GM12878 (cell line): ENCODE results near the gene LTB. TPM values are rescaled to one million over a fixed set of nuclear protein-coding genes. Genes with fewer than 3 reads are reported as not detected.

Experiments used
- ATAC-seq: fragments of 200-7000 bp; cut with Tn5 transposase; 3 replicates; pipeline ENCODE4 v1.9.1; 2020; ENCODE audit warnings: mild to moderate bottlenecking, moderate library complexity
- BruUV-seq: library from RNA; stranded (reverse); fragments of 400-500 nt; replicated peaks from 2 replicates; lab custom pipeline; 2021; lab: Mats Ljungman, UMichigan
- CTCF ChIA-PET: fragments of 300-600 bp; sonication (Branson Sonifier 250); formaldehyde crosslinking; extraction: SDS; loops from one replicate; lab custom pipeline; 2021; ENCODE audit warnings: inconsistent platforms; lab: Yijun Ruan, JAX
- POLR2A ChIA-PET: fragments of 350-600 bp; formaldehyde crosslinking; extraction: SDS; loops from one replicate; lab custom pipeline; 2021; ENCODE audit warnings: inconsistent platforms; lab: Charles Lee
- RAD21 ChIA-PET: fragments of 300-600 bp; sonication (Branson Sonifier 250); formaldehyde crosslinking; loops from one replicate; lab custom pipeline; 2023; ENCODE audit warnings: antibody characterized with exemption; ENCODE audit not compliant: unreplicated experiment; lab: Charles Lee
- SMC1A ChIA-PET: fragments of 300-600 bp; sonication (Branson Sonifier 250); formaldehyde crosslinking; loops from one replicate; lab custom pipeline; 2023; ENCODE audit not compliant: unreplicated experiment, uncharacterized antibody; lab: Charles Lee
- DNase-seq: peaks from one replicate; pipeline ENCODE4 v3.0.0-alpha.2; 2011; ENCODE audit warnings: low read depth, low spot score
- FAIRE-seq: peaks from 3 replicates; lab custom pipeline; 2011; peaks lifted over from hg19 to GRCh38; lab: Jason Lieb, UNC
- H2AFZ ChIP-seq: 2 replicates; pipeline ENCODE4 v1.6.0; 2011; ENCODE audit warnings: low read depth, low read length, control low read depth; ENCODE audit not compliant: control insufficient read depth
- H3K27ac ChIP-seq: 2 replicates; pipeline ENCODE4 v1.5.1; 2011; ENCODE audit warnings: control low read depth; ENCODE audit not compliant: control insufficient read depth, insufficient read depth
- H3K27me3 ChIP-seq, 2 experiments: replicated peaks in 1 of 2; 2 replicates each; pipeline versions ENCODE4 v1.6.0 to v1.6.1; 2011; ENCODE audit warnings: low read length in 1 of 2; ENCODE audit not compliant: control insufficient read depth in 2 of 2, insufficient read depth in 2 of 2
- H3K36me3 ChIP-seq, 2 experiments: 2 replicates each; pipeline ENCODE4 v1.5.1; 2011; ENCODE audit warnings: low read length in 1 of 2; ENCODE audit not compliant: control insufficient read depth in 2 of 2, insufficient read depth in 2 of 2
- H3K4me1 ChIP-seq: 2 replicates; pipeline ENCODE4 v1.6.1; 2011; ENCODE audit warnings: mild to moderate bottlenecking, low read length, moderate library complexity, mixed read lengths; ENCODE audit not compliant: control insufficient read depth, insufficient read depth
- H3K4me2 ChIP-seq: 2 replicates; pipeline ENCODE4 v1.6.0; 2011; ENCODE audit warnings: control low read depth; ENCODE audit not compliant: control insufficient read depth, insufficient read depth
- H3K4me3 ChIP-seq: fragments of 200-600 bp; sonication (generic); 2 replicates; pipeline ENCODE4 v1.5.1; 2016
- H3K79me2 ChIP-seq: 2 replicates; pipeline ENCODE4 v1.6.0; 2011; ENCODE audit warnings: low read length; ENCODE audit not compliant: control insufficient read depth, insufficient read depth
- H3K9ac ChIP-seq: 2 replicates; pipeline ENCODE4 v1.8.0; 2011; ENCODE audit warnings: low read length, control low read depth, mixed read lengths; ENCODE audit not compliant: control insufficient read depth, insufficient read depth
- H3K9me3 ChIP-seq: replicated peaks from 3 replicates; pipeline ENCODE4 v1.5.1; 2011; ENCODE audit warnings: mild to moderate bottlenecking, low read length; ENCODE audit not compliant: control insufficient read depth, insufficient read depth
- H4K20me1 ChIP-seq: 2 replicates; pipeline ENCODE4 v1.6.0; 2011; ENCODE audit not compliant: control insufficient read depth, insufficient read depth
- CBFB ChIP-seq: IDR thresholded peaks from 2 replicates; pipeline ENCODE4 v1.6.1; 2016; ENCODE audit warnings: antibody characterized with exemption, low read depth
- WGBS: methylation state at CpG from one replicate; pipeline ENCODE4 v1.1.6; 2016; ENCODE audit warnings: low lambda C conversion rate; ENCODE audit not compliant: insufficient replicate concordance, insufficient coverage; ENCODE audit errors: missing lambda C conversion rate; 5-methylcytosine and 5-hydroxymethylcytosine counted together
- in situ Hi-C: fragments of 300-500 bp; cut with MboI; formaldehyde crosslinking; loops from 9 replicates; pipeline ENCODE4 v1.14.3; 2018; ENCODE audit warnings: mixed read lengths
- intact Hi-C: fragments of 100-400 bp; cut with micrococcal nuclease; formaldehyde crosslinking; loops from one replicate; pipeline ENCODE4 v1.14.2; 2022; ENCODE audit not compliant: unreplicated experiment
- polyA plus RNA-seq, 11 experiments: library from polyadenylated mRNA; depleted of rRNA in 4 of 11; unstranded in 6 of 11; stranded (reverse) in 5 of 11; fragments of >200 nt; fragmentation: Nextera tagmentation in 4 of 11; fragmentation: Illumina TruSeq in 1 of 11; extraction: Ambion mirVana in 4 of 11; extraction: Trizol in 1 of 11; gene quantifications; 1 replicate in 1 of 11; 2 replicates in 10 of 11; pipeline versions ENCODE4 v1.2.1 to v1.2.3, GENCODE V29; 2011 to 2016; ENCODE audit warnings: inconsistent platforms in 2 of 11, missing spikeins in 2 of 11, low read depth in 1 of 11
- total RNA-seq, 4 experiments: library from RNA; depleted of rRNA in 3 of 4; stranded (reverse); fragments of >200 nt in 3 of 4; fragmentation: Illumina TruSeq in 1 of 4; extraction: Trizol in 1 of 4; gene quantifications; 2 replicates each; pipeline versions ENCODE4 v1.2.1 to v1.2.3, GENCODE V29; 2013 to 2021
- TF ChIP-seq, protein P1 (sequence below), 3 experiments: IDR thresholded peaks in 2 of 3; conservative IDR thresholded peaks in 1 of 3; 2 replicates each; pipeline ENCODE4 v1.5.1; 2011; ENCODE audit warnings: low read depth in 3 of 3, low read length in 3 of 3, mild to moderate bottlenecking in 3 of 3, control low read depth in 2 of 3, moderate library complexity in 2 of 3, inconsistent platforms in 1 of 3, mixed read lengths in 1 of 3; ENCODE audit not compliant: control insufficient read depth in 2 of 3, insufficient read depth in 1 of 3; ENCODE audit errors: extremely low read depth in 1 of 3

The LTB gene
- total and polyA plus RNA-seq, 10 of the 15 experiments (the other 5 are each of a cell fraction or from before 2014, with no cell fraction given) = 0.71 to 74.3 (median 20.0) TPM

DNA sequence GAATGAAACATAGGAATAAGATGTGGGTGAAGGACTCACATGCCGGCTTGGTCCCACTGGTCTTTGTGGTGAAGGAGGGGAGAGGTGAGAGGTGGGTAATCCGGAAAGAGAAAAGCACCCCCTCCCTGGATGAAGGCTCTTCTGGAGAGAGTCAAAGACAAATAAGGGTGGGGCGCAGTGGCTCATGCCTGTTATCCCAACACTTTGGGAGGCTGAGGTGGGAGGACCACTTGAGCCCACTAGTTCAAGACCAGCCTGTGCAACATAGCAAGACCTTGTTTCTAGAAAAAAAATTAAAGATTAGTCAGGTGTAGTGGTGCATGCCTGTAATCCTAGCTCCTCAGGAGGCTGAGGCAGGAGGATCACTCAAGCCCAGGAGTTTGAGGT lies 3.1 kb downstream of the LTB start:
- RAD21 ChIA-PET = interaction anchor here (6.2 to 17.5 kb wide), 3 partner anchors 9 to 26 kb away, joined by 53 to 620 read pairs (median 466); partner anchors contain the start of genes ATP6V1G2, LTA, NCR3 and NFKBIL1
- TF ChIP-seq CBFB = 0 out of 2 replicates have a peak, but pooled peaks have one; percentile 10
- TF ChIP-seq, protein P1, sequence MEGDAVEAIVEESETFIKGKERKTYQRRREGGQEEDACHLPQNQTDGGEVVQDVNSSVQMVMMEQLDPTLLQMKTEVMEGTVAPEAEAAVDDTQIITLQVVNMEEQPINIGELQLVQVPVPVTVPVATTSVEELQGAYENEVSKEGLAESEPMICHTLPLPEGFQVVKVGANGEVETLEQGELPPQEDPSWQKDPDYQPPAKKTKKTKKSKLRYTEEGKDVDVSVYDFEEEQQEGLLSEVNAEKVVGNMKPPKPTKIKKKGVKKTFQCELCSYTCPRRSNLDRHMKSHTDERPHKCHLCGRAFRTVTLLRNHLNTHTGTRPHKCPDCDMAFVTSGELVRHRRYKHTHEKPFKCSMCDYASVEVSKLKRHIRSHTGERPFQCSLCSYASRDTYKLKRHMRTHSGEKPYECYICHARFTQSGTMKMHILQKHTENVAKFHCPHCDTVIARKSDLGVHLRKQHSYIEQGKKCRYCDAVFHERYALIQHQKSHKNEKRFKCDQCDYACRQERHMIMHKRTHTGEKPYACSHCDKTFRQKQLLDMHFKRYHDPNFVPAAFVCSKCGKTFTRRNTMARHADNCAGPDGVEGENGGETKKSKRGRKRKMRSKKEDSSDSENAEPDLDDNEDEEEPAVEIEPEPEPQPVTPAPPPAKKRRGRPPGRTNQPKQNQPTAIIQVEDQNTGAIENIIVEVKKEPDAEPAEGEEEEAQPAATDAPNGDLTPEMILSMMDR (IDR thresholded peaks at IDR 0.05 in 2 of 3, conservative IDR thresholded peaks at IDR 0.05 in 1 of 3; ENCODE audit: control insufficient read depth in 2 of 3, extremely low read depth in 1 of 3, insufficient read depth in 1 of 3, low read depth in 3 of 3, low read length in 3 of 3) = no peak
- H3K79me2 ChIP-seq = peaks cover 80% of the 10 kb centered on the region
- no peak overlapping the region for H2AFZ ChIP-seq
- no peak for ATAC-seq
- FAIRE-seq = no peak
- no peaks in the 10 kb centered on the region for H4K20me1 ChIP-seq
- peaks cover 39% of the 10 kb centered on the region for H3K4me1 ChIP-seq
- DNase-seq = no peak
- peak overlapping the region; percentile 93; the same call in 1 of the 2 replicates for H3K4me3 ChIP-seq
- H3K9me3 ChIP-seq = no peaks in the 10 kb centered on the region
- peak overlapping the region; percentile 95 for H3K4me2 ChIP-seq
- no peak overlapping the region for H3K9ac ChIP-seq
- peaks cover 0 to 7% of the 10 kb centered on the region in 2 experiments; a peak in 2 of 4 replicates for H3K36me3 ChIP-seq
- CTCF ChIA-PET = interaction anchor here (1.1 to 31.0 kb wide), 3 partner anchors 14 to 85 kb away, joined by 3 to 2098 read pairs (median 789); partner anchors contain the start of genes ATP6V1G2, DDX39B, LST1 and LTA
- BruUV-seq = no TSS peak
- 34% methylated on average over 3 of the region's 3 CpGs for WGBS
- intact Hi-C loops (no loop called here), in situ Hi-C loops (no loop called here)
- POLR2A ChIA-PET = interaction anchor here (5.2 to 17.1 kb wide), 5 partner anchors 5 to 29 kb away, joined by 42 to 282 read pairs (median 222); partner anchors contain the start of genes ATP6V1G2, LST1, LTB and NCR3
- H3K27ac ChIP-seq = peak overlapping the region; percentile 91
- no peaks in the 10 kb centered on the region for H3K27me3 ChIP-seq
- SMC1A ChIA-PET = interaction anchor here (2.4 to 45.5 kb wide), 3 partner anchors 16 to 31 kb away, joined by 8 to 1989 read pairs (median 523); partner anchors contain the start of genes ATP6V1G2, DDX39B, LTA and NCR3
